SK-N-SH treated with all-trans-retinoic acid at 6 μM for 48 hours (cell line): ENCODE data around the gene ELAC1.

Source experiments
- ATAC-seq: fragments of 200-7000 bp; cut with Tn5 transposase; 3 replicates; pipeline ENCODE4 v1.9.1; 2020; ENCODE audit warnings: mild to moderate bottlenecking, moderate library complexity
- ARNTL ChIP-seq: fragments of 450-650 bp; formaldehyde crosslinking; IDR thresholded peaks from 2 replicates; pipeline ENCODE4 v1.5.0; 2020; ENCODE audit warnings: low read depth, mild to moderate bottlenecking, moderate library complexity, borderline replicate concordance
- BACH2 ChIP-seq: fragments of 250-450 bp; sonication (Bioruptor Pico); IDR thresholded peaks from 2 replicates; pipeline ENCODE4 v1.9.0; 2021; ENCODE audit warnings: mild to moderate bottlenecking, borderline replicate concordance
- CSDC2 ChIP-seq: fragments of 250-450 bp; sonication (Bioruptor Pico); IDR thresholded peaks from 2 replicates; pipeline ENCODE4 v1.5.0; 2020; ENCODE audit warnings: mild to moderate bottlenecking, moderate library complexity
- CSRNP3 ChIP-seq: fragments of 250-450 bp; sonication (Bioruptor Pico); IDR thresholded peaks from 2 replicates; pipeline ENCODE4 v1.5.1; 2021; ENCODE audit warnings: mild to moderate bottlenecking, moderate library complexity
- ESRRG ChIP-seq: fragments of 250-450 bp; sonication (Bioruptor Pico); IDR thresholded peaks from 2 replicates; pipeline ENCODE4 v1.6.1; 2021; ENCODE audit warnings: mild to moderate bottlenecking
- GLIS3 ChIP-seq: fragments of 250-450 bp; sonication (Bioruptor Pico); IDR thresholded peaks from 2 replicates; pipeline ENCODE4 v1.5.0; 2020; ENCODE audit warnings: mild to moderate bottlenecking, moderate library complexity
- ISL1 ChIP-seq: fragments of 250-450 bp; sonication (Bioruptor Pico); IDR thresholded peaks from 2 replicates; pipeline ENCODE4 v2.1.2; 2022; ENCODE audit warnings: mild to moderate bottlenecking, moderate library complexity
- OSR1 ChIP-seq: fragments of 250-450 bp; sonication (Bioruptor Pico); IDR thresholded peaks from 2 replicates; pipeline ENCODE4 v1.8.0; 2022; ENCODE audit warnings: moderate library complexity, mild to moderate bottlenecking, inconsistent platforms
- PATZ1 ChIP-seq: fragments of 250-450 bp; sonication (Bioruptor Pico); IDR thresholded peaks from 2 replicates; pipeline ENCODE4 v1.8.0; 2020; ENCODE audit warnings: mild to moderate bottlenecking, moderate library complexity, borderline replicate concordance
- PPARA ChIP-seq: fragments of 250-450 bp; sonication (Bioruptor Pico); IDR thresholded peaks from 2 replicates; pipeline ENCODE4 v1.5.0; 2020; ENCODE audit warnings: mild to moderate bottlenecking, borderline replicate concordance
- RARB ChIP-seq: fragments of 250-450 bp; sonication (Bioruptor Pico); IDR thresholded peaks from 2 replicates; pipeline ENCODE4 v1.8.0; 2021; ENCODE audit warnings: mild to moderate bottlenecking, moderate library complexity
- SNAI2 ChIP-seq: fragments of 250-450 bp; sonication (Bioruptor Pico); IDR thresholded peaks from 2 replicates; pipeline ENCODE4 v1.5.0; 2020; ENCODE audit warnings: mild to moderate bottlenecking, moderate library complexity
- TOX ChIP-seq: fragments of 250-450 bp; sonication (Bioruptor Pico); IDR thresholded peaks from 2 replicates; pipeline ENCODE4 v1.8.0; 2021; ENCODE audit warnings: mild to moderate bottlenecking, moderate library complexity, borderline replicate concordance
- TSHZ2 ChIP-seq: fragments of 250-450 bp; sonication (Bioruptor Pico); IDR thresholded peaks from 2 replicates; pipeline ENCODE4 v1.5.0; 2020; ENCODE audit warnings: mild to moderate bottlenecking, moderate library complexity
- ZC3H10 ChIP-seq: fragments of 250-450 bp; sonication (Bioruptor Pico); IDR thresholded peaks from 2 replicates; pipeline ENCODE4 v1.5.1; 2021; ENCODE audit warnings: mild to moderate bottlenecking, moderate library complexity
- ZFP3 ChIP-seq: fragments of 250-450 bp; sonication (Bioruptor Pico); IDR thresholded peaks from 2 replicates; pipeline ENCODE4 v1.5.0; 2020; ENCODE audit warnings: mild to moderate bottlenecking, moderate library complexity
- ZFP30 ChIP-seq: fragments of 450-650 bp; formaldehyde crosslinking; IDR thresholded peaks from 2 replicates; pipeline ENCODE4 v1.5.0; 2022; ENCODE audit warnings: mild to moderate bottlenecking, moderate library complexity
- ZNF565 ChIP-seq: fragments of 450-650 bp; formaldehyde crosslinking; conservative IDR thresholded peaks from 2 replicates; pipeline ENCODE4 v1.5.0; 2020; ENCODE audit warnings: low read depth, mild to moderate bottlenecking, moderate library complexity
- ZNF70 ChIP-seq: fragments of 450-650 bp; formaldehyde crosslinking; IDR thresholded peaks from 2 replicates; pipeline ENCODE4 v1.5.0; 2020; ENCODE audit warnings: mild to moderate bottlenecking, moderate library complexity
- ZNF8 ChIP-seq: fragments of 450-650 bp; formaldehyde crosslinking; IDR thresholded peaks from 2 replicates; pipeline ENCODE4 v1.5.0; 2020; ENCODE audit warnings: mild to moderate bottlenecking, moderate library complexity
- TF ChIP-seq, protein P1 (sequence below): fragments of 250-450 bp; sonication (Bioruptor Pico); IDR thresholded peaks from 2 replicates; pipeline ENCODE4 v1.8.0; 2021; ENCODE audit warnings: low read depth, mild to moderate bottlenecking, moderate library complexity, borderline replicate concordance
- TF ChIP-seq, protein P2 (sequence below): fragments of 250-450 bp; sonication (Bioruptor Pico); IDR thresholded peaks from 2 replicates; pipeline ENCODE4 v1.5.1; 2020; ENCODE audit warnings: low read depth, mild to moderate bottlenecking, moderate library complexity

The ELAC1 gene

GRCh38 chr18:50935493-50936191 lies 32.2 kb upstream of the ELAC1 start:
- TF ChIP-seq SNAI2 (CRISPR knock-in tag) (no peak), ZFP30 (no peak), BACH2 (no peak), RARB (CRISPR knock-in tag) (no peak), ZC3H10 (no peak), ESRRG (CRISPR knock-in tag) (no peak), ZNF565 (no peak), ZFP3 (no peak), OSR1 (CRISPR knock-in tag) (no peak), PPARA (CRISPR knock-in tag) (no peak), ARNTL (no peak), GLIS3 (CRISPR knock-in tag) (no peak), ISL1 (CRISPR knock-in tag) (no peak), CSDC2 (CRISPR knock-in tag) (no peak), ZNF8 (no peak)
- TF ChIP-seq, protein P1, sequence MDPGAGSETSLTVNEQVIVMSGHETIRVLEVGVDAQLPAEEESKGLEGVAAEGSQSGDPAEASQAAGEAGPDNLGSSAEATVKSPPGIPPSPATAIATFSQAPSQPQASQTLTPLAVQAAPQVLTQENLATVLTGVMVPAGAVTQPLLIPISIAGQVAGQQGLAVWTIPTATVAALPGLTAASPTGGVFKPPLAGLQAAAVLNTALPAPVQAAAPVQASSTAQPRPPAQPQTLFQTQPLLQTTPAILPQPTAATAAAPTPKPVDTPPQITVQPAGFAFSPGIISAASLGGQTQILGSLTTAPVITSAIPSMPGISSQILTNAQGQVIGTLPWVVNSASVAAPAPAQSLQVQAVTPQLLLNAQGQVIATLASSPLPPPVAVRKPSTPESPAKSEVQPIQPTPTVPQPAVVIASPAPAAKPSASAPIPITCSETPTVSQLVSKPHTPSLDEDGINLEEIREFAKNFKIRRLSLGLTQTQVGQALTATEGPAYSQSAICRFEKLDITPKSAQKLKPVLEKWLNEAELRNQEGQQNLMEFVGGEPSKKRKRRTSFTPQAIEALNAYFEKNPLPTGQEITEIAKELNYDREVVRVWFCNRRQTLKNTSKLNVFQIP (CRISPR knock-in tag), result no peak
- no peak for ATAC-seq

DNA sequence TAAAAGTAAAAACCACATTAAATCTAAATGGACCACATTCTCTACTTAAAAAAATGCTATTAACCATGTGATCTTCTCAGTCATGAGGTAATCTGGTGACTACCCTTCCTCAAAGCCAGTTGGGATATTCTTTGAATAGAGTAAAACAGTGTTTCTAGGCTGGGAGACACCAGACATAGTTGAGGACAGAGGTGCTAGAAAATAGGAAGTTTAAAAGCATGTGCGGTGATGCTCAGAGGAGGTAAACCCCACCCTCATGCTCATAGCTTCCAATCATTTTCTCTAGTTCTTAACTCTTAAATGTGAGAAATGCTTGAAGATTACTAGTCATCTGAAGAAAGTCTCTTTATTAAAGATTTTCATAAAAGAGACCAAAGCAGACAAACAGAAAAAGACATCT lies 30.7 kb upstream of the ELAC1 start:
- TF ChIP-seq ZFP30 (no peak), PATZ1 (CRISPR knock-in tag) (no peak), ZC3H10 (no peak), CSDC2 (CRISPR knock-in tag) (no peak), CSRNP3 (no peak), SNAI2 (CRISPR knock-in tag) (no peak), ZNF70 (no peak), GLIS3 (CRISPR knock-in tag) (no peak), ESRRG (CRISPR knock-in tag) (no peak), ZNF8 (no peak), TSHZ2 (no peak), ZFP3 (no peak), BACH2 (no peak), PPARA (CRISPR knock-in tag) (no peak), TOX (CRISPR knock-in tag) (no peak), OSR1 (CRISPR knock-in tag) (no peak), ARNTL (no peak), ZNF565 (no peak)
- TF ChIP-seq, protein P1 (CRISPR knock-in tag), result no peak
- TF ChIP-seq, protein P2, sequence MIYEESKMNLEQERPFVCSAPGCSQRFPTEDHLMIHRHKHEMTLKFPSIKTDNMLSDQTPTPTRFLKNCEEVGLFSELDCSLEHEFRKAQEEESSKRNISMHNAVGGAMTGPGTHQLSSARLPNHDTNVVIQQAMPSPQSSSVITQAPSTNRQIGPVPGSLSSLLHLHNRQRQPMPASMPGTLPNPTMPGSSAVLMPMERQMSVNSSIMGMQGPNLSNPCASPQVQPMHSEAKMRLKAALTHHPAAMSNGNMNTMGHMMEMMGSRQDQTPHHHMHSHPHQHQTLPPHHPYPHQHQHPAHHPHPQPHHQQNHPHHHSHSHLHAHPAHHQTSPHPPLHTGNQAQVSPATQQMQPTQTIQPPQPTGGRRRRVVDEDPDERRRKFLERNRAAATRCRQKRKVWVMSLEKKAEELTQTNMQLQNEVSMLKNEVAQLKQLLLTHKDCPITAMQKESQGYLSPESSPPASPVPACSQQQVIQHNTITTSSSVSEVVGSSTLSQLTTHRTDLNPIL (CRISPR knock-in tag), result no peak
- no peak for ATAC-seq
